Fibroblast of skin of left quadriceps (primary cell): ENCODE results near the gene CCDC158.

Experiments
- DNase-seq, 2 experiments: peaks; one replicate each; pipeline ENCODE4 v3.0.0-alpha.2; 2013; ENCODE audit warnings: low read depth in 2 of 2

Gene CCDC158

DNA sequence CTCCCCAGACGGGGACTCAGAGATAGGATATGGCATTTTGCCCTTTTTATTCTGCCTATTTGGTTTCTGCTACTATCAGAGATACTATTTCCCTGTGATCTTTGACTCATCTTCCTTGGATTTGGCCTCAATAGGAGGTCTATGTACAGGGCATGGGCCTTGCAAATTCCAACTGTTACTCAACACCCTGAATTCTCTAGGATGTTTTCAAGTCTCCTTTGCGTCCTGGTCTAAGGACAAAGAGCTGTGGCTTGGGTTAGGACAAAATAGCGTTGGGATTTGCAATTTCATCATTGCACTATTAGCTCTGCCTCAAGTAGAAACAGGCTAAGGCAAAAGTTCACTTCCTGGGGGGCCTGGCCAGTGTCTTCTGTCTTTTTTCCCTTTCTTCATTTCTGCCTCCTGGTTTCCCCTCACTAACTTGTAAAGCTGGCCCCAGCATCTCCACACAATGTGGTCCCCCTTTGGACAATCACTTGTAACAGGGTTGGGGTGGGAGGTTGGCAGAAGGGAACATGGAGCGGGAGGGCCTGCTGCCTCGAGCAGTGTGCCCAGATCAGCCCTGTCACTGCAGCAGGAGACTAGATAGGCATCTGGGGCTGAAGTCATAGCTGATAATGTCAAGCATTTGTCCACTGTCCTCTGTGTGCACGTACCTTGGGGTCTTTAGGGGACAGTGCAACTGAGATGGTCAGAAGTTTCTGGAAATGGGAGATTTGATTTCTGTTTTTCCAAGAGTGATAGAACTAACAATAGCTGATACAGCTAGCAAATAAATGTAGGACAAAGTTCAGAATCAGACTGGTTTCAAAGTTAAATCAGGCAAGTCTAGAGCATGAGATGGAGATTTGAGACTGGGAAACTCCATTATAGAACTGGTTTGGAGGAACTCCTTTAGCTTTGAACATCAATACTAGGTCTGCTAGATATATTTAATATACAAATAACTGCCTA is 140.2 kb downstream of the CCDC158 start:
- DNase-seq = no peak

DNA sequence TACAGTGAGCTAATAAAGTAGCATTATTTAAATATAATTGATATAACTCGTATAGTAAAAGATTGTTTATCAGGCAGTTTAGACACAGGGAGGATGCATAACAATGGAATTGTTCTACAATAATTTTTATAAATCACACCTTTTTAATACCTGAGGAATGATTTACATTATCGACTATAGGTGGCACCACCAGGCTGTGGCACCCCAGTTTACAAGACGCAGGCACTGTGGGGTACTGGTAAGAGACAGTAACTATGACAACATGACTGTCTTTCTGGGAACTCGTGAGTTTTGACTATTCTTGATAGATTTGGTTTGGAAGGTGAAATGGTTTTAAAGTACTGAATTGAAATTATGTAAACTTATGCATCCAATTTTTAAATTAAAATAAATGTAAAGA is 141.5 kb downstream of the CCDC158 start:
- DNase-seq = no peak

DNA sequence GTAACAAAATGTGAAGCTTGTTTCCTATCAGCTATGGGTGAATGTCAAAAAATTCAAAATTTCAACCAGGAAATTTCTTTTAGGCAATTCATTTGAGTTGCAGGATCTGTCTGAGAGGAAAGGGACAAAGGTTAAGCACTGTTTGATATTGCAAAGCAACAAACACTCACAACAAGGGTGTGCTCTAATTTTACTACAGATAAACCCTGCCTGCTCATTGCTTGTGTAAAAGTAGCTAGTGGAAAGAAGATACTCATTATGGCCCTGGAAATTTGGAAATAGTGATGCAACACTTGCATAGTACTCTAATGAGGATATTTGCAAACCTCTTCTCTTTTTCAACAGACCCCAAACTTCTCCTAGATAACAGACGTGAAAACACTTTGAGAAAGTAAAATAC is 142.4 kb downstream of the CCDC158 start:
- no peak for DNase-seq

DNA sequence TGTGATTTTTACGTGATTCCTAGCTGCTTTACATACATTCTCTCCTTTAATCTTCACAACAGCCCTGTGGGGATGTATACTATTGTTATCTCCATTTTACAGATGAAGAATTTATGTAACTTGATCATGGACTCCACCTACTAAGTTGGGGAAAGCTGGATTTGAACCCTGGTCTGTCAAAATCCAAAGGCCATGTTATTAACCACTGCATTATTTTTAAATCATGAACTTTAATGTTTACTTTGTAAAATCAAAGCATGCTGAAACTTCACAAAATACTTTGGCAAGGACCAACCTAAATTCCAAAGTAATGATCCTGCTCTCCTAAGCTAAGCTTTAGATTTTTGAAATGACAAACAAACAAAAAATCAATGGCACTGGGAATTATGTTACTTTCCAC is 143.3 kb downstream of the CCDC158 start:
- no peak for DNase-seq

DNA sequence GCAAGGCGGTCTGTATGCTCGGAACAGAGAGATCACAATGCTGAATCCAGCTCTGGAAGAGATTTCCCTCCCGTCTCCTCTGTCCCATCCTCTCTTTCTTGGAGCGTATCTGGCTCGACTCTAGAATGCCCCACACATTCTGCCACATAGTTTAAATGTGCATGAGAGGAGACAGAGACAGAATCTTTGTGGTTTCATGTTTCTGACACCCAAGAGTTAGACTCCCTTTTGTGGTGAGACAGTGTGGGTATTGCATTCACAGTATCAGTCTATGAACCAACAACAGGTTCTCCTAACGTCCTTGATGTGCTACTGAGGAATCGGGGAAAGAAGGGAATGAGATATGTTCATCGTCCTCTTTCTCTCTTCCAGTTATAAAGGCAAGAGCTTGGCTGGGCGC is 144.1 kb downstream of the CCDC158 start:
- no peak for DNase-seq

DNA sequence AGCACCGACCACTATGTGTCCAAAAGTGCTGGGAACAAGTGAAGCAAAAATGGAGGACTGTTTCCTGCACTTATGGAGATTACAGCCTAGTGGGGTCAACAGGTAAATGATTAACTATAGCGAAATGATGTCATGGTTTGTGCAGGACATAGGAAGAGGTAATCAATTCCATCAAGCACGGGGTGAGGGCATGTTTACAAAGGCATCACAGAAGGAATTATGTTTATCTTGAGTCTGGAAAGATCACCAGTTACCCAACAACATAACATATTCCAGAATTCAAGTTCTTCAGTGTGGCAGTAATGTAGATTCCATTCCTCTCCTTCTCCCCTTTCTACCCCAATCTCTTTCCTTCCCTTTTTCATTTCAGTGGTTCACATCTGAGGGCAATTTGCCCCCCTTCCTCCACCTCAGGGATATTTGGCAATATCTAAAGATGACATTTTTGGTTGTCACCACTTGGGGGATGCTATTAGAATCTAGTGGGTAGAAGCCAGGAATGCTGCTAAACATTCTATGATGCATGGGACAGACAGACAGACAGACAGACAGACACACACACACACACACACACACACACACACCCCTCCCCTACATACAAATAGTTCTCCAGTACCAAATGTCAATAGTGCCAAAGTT is 145.3 kb downstream of the CCDC158 start:
- no peak for DNase-seq

DNA sequence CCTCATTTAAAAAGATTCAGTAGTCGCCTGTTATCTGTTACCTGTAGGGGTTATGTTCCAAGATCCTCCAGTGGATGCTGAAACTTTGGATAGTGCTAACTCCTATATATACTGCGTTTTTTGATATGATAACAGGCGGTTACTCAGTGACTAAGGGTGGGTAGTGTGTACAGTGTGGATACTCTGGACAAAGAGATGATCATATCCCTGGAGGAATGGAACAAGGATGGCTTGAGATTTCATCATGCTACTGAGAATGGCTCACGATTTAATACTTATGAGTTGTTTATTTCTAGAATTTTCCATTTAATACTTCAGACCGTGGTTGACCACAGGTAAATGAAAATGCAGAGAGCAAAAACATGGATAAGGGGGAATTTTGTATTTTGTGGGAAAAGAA is 147.9 kb downstream of the CCDC158 start:
- DNase-seq = no peak

DNA sequence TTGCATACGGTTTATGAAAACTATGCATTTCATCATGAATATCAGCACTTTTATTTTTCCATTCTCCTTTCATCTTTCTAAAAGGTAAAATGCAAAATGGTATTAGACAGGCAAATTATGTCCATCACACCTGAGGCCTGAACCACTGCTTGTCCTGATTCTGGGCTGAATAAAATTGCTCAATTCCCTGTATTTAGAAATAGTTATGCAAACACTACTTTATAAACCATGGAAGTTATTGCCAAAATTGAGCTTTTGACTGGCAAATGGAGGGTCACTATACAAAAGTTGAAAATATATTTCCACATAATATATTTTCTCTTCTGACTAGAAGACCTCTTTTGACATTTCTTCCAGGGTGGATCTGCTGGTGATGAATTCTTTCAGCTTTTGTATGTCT is 148.4 kb downstream of the CCDC158 start:
- DNase-seq = no peak

DNA sequence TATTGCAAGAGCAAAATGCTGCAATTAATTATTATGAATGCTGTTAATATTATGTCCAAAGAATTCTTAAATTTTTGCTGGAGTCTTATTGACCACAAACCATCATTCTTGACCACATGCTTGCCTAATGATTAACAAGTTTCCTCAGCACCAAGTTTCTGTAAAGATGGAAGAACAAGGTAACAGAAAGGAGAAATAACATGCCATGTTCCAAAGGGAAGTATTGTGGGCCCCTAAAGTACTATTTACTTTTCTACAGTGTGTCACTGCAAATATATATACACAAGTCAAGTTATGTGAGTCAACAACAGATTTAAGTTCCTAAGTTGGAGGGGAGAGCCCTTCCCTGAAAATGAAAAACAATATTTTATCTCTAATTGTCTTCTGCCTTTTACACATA is 148.9 kb downstream of the CCDC158 start:
- no peak for DNase-seq

DNA sequence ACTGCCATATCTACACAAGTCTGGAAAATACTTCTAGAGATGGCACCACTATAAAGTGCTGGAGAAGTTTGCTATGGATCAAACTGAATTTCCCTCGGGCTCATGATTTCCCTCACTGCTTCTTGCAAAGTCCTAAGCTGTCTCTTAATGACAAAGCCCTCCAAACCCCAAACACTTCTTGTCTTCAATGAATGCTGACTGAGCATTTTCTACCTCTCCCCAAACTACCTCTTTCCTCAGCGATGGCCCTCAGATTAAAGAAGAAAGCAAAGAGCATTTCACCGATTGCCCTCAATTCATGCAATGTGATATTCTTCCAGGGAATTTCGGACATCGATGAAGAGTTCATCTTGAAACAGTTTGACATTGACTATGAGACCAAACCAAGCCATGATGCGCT is 149.7 kb downstream of the CCDC158 start:
- DNase-seq = no peak

DNA sequence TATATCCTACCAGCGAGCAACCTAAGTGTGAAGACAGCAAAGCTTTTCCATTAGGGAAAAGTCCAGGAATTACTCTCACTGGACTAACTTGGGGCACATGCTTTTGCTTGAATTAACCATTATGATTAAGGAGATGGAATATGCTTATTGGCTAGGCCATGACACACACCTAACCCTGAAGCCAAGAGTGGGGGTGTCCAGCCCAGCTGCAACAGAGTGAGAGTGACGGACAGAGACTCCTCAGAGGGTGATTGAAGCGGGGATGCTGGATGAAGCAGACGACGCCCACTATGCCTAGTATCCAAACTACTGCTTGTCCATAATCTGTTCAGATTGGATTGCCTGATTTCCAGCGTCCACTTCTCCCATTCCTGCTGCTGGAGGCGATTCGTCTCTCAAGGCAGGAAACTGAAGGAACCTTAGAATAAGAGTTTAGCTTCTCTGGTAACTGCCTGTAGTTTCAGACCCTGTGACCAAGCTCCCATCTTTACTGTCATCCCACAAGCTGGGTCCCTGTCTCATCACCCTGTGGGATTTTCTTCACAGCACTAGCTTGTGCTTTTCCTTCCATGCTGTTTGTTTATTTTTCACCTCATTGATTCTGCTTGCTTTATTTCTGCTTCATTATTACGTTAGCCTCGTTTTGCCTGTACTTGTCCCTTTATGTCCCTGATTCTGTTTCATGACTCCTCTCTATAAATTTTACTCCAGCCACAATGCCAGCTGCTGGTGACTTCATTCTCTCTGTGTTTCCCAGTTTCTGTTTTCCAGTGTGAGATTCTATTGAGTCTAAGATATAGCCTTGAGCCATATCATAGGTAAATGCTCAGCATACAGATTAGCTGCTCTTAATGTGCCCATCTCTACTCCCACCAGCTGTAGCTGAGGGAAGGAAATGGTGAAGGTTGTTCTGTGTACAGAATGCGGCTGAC is 150.4 kb downstream of the CCDC158 start:
- DNase-seq = no peak

DNA sequence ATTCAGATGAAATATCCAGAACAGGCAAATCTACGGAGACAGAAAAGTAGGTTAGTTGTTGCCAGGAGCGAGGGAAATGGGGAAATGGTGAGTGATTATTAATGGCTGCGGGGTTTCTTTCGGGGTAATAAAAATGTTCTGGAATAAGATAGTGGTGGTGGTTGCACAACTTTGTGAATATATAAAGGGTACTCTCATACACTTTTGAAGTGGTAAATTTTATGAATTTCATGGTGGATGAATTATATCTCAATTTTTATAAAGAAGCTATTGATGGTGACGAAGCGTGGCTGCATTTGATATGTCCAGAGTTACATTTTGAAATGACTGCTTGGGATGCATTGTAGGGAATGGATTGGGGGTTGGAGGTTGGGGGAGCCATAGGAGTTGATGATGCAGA is 153.1 kb downstream of the CCDC158 start:
- DNase-seq = no peak

DNA sequence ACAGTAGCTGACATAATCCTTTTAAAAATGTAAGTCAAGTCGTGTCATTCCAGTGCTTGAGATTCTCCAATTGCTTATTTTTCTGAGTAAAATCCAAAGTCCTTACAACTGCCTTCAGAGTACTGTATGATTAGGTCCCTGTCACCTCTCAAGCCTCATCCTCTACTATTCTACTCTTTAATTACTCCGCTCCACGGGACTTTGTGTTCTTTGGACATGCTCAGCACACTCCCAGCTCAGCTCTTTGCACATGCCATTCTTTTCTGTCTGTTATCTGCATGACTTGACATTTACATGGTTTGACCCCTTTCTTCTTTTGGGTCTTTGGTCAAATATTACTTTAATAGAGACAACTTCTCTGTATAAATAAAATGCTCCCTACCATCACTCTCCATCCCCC is 154.3 kb downstream of the CCDC158 start:
- no peak for DNase-seq

DNA sequence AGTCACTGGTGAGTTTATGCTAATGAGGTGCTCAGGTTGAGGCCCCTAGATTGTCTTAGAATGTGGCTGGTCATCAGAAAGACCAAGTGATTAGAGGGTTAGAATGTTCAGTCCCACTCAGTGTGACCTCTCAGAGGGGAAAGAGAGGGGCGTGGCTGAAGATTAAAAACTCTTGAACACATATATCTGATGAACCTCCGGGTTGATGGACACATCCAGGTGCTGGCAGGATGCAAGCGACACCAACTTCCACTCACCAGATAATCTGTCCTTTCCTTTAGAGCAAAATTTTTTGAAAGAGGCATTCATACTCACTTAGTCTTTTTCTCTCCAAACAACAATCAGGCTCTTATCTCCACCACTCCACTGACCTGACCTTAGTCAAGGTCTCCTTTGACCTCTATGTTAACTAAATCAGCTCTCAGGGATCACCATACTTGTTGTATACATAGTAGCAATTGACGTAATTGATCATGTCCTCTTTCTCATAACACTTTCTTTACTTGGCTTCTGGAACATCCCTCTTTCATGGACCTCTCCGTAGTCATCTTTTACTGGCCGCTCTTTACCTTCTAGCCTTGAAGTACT is 155.2 kb downstream of the CCDC158 start:
- DNase-seq = no peak
